HG03457 (cell line): ENCODE measurements around the gene AHDC1.

ENCODE experiments used
- ATAC-seq: cut with Tn5 transposase; IDR thresholded peaks from one replicate; pipeline ENCODE4 v1.9.1; 2021; ENCODE audit warnings: moderate number of reproducible peaks; ENCODE audit not compliant: unreplicated experiment

The AHDC1 gene

DNA sequence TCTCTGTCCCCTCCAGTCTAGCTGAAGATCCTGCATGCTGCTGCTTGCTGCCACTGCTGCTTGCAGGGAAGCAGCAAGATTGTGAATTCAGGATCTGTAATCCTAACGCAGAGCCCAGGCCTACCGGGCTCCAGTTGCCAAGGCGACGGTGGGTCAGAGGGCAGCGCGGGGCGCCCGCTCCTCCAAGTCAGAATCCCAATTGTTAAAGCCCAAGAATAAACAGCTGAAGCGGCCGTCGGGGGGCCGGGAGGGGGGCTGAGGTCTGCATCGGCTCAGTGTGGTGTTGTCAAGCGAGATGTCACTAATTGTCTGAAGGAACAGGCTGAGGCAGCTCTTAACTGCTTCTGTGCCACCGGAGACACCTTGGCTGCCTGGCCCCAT, 36.8 kb downstream of the AHDC1 start:
- ATAC-seq: no peak

DNA sequence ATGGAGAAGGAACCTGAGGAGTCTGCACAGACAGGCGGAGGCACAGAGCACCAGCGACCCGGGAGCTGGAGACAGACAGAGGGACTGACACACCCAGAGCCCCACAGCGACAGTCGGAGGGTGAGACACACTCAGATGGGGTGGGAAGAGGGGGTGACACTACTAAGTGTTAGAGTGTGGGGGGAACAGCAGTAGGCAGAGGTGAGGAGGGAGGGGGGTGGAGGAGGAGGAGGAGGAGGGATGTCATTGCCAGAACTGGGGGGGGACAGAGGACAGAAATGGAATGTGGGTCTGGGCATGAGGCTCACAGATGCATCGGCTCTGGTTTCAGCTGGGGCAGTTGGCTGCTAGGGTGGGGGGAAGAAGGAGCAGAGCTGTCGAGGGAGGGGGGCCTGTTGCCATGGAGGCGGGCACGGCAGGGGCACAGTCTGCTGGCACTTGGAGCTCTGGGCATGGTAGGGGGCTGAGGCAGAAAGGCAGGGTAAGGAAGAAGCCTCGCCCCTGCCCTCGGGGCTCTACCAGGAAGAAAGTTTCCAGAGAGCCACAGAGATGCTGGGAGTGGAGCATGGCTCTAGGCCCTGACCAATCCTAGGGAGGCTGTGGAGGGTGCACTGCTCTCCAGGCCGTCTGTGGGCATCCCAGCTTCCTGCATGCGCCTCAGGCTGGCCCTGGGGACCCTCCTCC, 37.3 kb downstream of the AHDC1 start:
- ATAC-seq: no peak

DNA sequence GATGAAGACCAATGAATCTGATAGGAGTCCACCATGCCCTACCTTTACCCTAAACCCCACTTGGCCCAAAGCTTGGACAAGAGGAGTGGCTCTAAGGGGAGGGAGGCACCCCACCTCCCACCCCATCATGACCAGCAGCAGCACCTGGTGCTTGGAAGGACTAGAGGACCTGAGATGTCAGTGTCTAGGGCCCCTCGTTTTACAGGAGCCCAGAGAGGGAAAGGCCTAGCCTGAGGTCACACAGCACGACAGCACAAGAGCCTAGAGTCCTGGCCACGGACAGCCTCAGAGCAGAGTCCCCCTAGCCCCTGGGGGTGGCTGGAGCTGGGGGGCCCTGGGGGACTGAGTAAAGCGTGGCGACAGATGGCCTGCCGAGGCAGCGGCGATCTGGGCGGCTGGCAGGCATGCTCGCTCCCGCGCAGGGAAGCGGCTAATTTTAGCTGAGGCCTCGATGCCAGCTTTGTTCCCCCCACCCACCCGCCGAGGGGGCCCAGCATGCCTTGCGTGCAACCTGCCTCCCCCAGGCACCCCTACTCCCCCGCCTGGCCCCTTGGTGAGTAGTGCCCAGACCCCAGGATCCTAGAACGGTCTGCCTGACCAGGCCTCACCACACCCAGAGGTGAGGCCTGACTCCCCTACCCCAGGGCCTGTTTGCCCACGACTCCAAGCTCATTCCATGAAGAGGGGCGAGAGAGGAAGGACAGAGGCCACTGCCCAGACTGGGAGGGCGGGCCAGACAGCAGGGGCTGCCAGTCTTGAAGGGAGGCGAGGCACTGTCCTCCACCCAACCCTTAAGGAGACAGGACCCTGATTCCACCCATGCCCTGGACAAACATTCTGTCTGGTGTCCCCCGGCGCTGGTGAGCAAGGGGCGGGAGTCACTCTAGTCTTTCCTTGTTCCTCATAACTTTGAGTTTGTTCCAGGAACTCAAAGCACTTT, 39.0 kb downstream of the AHDC1 start:
- ATAC-seq: no peak

DNA sequence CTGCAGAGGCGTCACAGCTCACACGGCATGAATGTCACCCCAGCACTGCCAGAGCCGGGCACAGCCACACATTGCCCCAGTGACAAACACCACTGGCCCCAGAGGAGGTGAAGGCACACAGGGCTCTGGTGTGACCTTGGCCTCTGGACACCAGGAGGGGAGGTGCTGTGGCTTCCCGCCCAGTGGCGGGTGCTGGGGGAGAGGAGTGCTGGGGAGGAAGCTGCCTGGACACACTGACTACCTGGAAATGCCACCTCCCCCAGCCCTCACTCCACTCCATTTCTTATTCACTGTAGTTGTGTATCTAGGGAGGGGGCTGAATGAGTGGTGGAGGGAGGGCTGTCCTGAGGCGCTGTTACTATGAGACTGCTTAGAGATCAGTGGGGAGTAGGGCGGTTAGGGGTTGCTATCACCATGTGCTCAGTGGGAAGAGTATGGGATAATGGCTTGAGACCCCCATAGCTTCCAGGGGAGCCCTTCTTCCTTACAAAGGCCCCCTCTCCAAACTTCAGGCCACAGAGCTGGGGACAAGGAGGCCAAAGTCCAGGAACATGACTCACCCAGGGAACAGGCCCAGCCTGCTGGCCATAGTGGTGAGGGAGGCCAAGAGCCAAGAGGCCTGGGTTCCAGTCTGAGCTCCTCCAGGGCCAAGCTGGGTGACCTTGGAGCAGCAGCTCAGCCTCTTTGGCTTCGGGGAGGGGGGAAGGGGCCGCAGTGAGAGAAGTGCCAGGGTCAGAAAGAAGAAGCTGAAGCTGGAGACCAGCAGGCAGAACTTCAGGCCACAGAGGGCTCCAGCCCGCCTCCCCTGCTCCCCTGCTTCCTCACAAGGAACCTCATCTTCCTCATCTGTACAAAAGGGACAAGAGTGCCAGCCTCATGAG, 40.1 kb downstream of the AHDC1 start:
- no peak for ATAC-seq

DNA sequence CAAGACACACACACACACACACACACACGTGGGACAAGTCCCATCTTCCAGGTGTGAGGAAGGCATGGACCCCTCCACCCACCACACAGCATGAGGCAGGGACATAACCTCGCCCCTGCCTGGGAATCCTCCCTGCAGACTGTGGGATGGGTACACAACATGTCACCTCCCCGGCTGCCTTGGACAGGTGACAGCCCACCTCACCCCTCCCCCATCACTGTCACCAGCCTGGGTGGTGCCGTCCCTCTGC, 40.7 kb downstream of the AHDC1 start:
- ATAC-seq: no peak

DNA sequence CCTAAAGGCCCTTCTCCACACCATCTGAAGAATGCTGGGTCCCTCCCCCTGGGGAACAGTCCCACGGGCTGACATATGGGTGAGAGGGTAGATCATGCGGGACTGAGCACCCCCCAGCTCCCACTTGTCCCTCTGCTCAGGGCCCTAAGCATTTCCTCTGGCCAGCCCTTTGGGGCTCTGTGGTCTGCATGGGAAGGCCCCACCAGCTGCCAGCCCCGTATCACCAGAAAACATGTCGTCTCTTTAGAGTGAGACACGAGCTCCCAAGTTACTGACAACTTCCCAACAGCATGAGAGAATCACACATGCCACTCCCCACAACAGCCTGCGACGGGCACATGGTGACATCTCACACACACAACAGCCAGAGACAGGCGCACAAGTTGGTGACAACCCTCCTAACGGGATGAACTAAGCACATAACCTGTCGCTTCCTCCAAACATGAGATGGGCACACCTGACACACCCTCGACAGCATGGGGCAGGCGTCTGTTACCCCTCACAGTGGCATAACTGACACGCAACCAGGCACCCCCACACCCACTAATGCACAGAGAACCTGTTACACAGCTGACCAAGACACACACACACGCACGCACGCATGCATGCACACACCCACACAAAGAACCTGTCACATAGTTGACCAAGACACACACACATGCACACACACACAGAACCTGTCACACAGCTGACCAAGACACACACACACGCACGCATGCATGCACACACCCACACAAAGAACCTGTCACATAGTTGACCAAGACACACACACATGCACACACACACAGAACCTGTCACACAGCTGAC, 41.2 kb downstream of the AHDC1 start:
- ATAC-seq: no peak

DNA sequence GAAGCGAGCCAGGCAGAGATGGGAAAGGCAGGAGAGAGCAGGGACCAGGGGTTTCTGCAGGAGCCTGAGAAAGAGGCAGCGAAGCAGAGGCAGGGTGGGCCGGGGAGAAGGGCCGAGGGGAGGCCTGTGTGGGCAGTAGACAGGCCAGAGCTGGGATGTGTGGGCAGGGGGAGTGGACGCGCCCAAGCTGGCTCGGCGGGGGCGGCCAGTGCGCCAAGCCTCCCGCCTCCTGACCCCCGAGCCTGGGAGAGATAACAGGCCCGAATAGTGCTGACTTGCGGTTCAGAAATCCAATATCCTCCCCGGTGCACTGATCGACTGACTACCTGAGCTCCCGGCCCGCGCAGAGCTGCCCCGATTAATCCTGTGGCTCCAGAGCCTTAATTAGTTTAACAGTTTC, 41.9 kb downstream of the AHDC1 start:
- ATAC-seq: no peak

DNA sequence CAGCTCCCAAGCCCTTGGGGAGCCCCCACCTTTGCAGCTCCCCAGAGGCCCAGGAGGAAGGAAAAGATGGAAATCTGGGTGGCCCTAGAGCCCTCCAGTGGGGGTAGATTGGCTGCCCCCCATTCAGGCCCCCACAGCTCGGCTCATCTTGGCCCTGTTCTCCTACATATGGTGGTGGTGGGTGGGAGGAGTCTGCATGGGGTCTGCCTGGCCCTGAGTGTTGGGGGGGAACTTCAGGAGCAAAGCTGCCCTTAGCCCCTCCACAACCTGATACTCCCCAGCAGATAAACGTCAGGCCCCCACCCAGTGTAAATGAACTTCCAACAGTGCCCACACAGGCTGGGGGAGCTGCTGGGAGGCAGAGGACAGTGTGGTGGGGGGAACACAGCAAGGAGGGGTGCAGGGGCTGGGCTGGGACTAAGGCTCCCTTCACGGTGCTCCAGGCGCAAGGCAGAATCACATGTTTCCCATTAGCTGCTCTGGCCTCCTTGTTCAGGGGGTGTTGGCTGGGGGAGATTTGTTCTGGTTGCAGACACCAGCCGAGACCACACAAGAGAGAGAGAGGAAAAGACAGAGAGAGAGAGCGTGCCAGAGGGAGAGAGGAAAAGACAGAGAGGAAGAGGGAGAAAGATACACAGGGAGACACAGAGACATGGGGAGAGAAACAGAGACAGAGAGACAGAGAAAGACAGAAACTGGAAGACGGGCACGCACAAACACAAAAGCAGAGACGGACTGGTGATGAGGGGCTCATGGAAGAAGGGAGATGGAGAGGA, 42.6 kb downstream of the AHDC1 start:
- ATAC-seq: no peak

DNA sequence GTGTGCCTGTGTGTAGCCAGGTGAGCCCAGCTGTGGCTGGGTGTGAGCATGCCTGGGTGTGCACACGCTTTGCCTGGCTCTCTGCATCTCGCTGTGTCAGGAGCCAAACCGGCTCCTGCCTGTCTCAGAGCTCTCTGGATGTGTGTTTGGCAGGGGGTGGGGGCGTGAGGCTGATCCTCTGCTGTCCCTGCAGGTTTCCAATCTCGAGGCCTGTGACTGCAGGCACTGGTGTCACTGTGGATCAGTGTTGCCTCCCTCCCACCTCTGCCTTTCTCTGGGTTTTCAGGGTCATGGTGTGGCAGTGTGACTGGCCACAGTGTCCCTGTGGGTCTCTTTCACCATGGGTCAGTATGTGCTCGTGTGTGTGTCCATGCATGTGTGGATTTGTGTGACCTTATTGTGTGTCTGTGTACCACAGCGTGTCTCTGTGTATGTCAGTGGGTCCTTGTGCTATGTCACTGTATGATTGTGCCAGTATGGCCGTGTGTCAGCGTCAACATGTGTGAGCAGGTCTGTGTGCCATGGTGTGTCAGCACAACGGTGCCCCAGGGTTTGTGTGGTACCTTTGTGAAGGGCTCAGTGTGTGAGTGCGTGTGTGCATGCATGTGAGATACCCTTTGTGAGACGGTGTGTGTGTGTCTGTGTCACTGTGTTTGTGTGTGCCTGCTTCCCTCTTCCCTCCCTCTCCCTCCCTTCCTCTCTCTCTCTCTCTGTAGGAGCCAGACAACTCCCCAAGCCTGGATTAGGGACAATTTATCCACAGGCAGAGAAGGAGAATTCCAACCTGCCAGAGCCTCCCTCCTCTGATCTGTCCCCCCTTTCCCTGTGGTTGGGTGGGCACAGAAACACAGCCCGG, 43.4 kb downstream of the AHDC1 start:
- ATAC-seq: no peak

DNA sequence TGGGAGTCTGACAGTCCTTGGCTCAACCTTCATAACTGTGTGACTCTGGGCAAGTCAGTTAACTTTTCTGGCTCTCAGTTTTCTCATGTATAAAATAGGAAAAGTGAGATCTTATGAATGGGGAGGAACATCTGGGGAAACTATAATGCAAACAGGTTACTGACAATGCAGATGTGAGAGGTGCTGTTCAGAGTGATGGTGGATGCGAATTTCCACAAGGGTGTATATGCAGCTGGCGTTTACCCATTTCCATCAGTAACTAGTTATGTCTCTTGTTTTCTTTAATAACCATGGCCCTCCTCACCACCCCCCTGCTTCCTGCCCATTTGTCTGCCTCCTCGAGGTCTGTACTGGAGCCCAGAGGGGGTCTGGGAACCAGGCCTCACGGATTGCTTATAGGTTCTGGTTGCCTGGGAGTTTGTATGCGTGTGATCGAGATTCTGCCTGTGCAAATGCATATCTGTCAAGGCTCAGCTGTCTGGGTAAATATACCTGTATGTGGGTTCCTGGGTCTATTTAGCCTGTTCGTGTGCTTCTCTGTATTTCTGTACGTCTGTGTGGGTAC, 44.4 kb downstream of the AHDC1 start:
- ATAC-seq: no peak

DNA sequence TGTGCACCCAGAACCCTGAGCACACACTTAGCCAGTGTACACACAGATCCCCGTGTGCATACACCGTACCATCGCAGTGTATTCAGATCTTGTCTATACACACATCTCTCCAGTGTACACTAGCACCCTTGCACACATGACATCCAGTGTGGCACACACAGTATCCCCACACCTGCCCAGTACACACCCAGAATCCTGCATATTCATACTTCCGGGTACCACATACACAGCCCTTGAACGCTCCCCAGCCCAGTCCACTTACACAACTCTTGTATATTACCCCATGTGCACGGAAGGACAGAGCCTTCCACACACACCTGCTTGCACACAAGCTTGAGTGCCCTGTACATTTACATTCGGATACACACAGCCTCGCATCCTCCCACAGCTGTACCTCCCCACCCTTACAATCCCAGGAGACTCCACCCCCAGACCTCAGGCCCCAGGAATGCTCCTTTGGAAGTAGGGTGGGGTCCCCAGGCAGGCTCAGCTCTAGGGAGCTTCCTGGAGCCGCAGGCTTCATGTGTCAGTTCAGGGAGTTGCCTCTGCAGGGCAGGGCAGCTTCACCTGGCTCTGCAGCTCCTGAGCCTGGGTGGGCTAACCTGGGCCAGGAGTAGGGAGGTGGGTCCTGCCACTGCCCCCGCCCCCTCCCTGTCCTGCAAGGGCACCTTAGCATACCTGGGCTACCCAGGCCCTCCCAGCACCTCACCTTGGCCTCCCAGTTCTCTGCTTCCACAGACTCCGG, 46.2 kb downstream of the AHDC1 start:
- no peak for ATAC-seq

DNA sequence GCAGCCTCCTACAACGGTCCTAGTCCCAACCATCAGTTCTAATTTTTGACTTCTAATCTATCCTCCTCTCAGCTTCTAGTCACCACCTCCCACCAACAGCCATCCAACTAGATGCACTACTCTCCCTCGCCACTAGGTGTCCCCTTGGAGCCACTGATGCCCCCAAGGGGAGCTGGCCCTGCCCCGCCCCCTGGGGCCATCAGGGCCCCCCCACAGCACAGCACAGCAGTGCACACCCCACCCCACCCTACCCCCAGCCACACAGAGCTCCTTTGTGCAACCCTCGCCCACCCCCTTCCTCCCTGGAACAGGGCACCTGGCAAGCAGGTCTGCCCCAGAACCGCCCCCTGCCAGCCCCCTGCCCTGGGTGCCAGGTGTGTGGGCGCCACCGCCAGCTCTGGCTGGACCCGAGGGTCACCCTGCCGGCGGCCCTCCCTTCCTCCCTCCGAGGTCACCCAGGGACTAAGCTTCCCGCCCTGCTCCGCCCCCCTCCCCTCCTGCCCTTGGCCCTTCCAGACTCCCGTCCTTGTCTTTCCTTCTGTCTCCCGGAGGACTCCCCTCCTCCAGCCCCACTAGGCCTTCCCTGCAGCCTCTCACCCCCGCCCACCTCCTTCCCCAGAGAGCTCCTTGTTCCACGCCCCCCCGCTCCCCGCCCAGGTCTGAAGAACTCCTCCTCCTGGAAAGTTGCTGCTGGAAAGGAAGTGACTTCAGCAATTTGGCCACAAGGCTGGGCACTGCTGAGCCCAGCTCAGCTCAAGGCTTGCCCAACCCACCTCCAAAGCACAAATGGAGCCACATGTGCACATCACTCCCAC, 47.0 kb downstream of the AHDC1 start:
- no peak for ATAC-seq

DNA sequence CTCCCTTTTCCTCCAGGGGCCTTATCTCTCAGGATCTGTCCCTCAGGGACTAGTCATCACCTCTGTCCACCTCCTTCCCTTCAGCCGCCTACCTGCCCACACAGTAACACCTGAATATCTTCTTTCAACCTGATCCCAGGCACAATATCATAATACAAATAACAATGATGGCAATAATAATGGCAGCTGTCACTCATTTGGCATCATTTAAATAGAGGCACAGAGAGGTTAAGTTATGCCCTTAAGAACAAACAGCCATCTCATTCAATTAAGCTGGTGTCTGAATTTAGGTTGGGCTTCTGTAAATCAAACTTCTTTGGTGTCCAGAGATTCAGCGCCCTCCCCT, 47.5 kb downstream of the AHDC1 start:
- ATAC-seq: no peak

DNA sequence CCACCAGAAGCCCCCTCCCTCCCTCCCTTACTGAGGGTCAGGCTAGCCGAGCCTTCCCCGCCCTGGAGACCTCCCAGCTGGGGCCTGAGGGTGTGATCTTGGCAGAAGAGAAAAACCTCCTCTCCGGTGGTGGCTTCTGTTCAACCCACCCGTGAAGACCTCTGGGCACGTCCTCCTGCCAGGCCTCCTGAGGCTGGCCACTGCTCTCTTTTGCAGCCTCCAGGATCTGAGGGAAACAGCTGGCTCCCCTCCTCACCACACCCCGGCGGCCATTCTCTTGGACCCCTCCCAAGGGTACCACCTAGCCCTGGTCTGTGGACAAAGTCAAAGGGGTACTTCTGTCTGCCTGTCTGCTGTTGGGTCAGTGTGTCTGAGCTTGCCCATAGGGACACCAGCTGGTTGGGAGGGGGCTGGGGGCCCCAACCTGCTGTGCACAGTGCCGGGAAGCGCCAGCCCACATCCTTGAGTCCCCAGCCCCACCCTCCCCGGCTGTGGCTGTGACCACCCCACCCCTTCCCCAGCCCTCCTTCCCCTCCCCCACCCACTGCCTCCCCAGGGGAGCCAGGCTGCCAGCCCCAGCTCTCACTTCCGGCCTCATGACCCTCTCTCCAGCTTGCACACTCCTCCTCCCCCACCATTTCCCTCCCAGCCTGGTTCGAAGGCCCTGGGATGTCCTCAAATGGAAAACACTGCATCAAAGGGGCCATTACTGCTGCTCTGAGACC, 48.1 kb downstream of the AHDC1 start:
- no peak for ATAC-seq

DNA sequence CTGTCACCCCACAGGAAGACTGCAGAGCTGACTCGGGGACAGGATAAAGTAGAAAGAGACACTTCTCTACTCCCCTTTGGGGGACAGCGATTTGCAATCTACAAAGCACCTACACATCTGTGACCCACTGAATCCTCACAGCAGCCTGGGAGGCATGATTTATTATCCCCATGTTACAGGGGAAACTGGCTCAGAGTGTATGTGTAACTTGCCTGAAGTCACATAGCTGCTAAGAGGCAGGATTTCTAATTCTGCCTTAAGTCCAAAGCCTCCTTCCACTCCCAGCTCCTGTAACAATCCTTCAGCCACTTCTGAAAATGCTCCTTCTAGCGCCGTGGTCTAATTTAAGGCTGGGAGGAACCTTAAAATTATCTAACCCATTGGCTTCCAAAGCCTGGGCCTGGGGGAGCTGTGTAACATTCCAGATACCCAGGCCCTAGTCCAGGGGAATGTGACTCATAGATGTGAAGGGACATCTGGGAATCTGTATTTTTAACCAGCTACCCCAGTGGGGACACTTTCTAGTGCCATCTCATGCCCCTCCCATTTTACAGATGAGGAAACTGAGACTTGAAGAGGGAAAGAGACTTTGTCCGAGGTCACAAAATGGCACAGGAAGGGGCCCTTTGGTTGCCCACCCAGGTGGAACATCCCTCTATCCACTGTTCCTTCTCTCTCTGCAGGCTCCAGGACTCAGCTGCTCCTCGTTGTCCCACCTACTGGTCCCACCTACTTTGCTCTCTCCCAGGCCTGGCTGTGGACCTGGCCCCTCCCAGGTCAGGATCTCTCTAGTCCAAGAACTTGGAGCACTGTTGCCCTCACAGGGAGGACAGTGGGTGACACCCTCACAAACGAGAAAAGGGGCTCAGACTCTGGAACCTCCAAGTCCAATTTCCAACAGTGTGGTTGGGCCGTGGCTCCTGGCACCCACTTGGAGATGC, 48.9 kb downstream of the AHDC1 start:
- ATAC-seq: no peak

DNA sequence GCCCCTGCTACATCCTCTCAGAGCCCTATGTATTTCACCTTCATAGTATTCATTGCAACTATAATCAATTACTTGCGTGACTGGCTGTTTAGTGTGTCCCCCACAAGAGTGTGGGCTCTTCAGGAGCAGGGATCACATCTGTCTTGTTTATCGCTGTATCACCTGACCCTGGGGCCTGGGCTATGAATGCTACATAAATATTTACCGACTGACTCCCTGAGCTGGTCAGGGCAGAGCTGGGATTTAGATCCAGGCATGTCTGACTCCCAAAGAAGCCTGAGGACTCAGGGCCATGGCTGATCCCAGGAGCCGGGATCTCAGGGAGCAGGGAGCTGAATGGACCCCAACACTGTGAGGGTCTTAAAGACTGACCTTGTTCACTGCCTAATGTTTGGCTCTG, 49.7 kb downstream of the AHDC1 start:
- no peak for ATAC-seq
